Measurements from ENCODE around the gene CALY. TPM values are rescaled to one million over a fixed set of nuclear protein-coding genes. Genes with fewer than 3 reads are reported as not detected.

The CALY gene
- total RNA-seq, 1 experiment from 2014 or later: 0.47 TPM

DNA sequence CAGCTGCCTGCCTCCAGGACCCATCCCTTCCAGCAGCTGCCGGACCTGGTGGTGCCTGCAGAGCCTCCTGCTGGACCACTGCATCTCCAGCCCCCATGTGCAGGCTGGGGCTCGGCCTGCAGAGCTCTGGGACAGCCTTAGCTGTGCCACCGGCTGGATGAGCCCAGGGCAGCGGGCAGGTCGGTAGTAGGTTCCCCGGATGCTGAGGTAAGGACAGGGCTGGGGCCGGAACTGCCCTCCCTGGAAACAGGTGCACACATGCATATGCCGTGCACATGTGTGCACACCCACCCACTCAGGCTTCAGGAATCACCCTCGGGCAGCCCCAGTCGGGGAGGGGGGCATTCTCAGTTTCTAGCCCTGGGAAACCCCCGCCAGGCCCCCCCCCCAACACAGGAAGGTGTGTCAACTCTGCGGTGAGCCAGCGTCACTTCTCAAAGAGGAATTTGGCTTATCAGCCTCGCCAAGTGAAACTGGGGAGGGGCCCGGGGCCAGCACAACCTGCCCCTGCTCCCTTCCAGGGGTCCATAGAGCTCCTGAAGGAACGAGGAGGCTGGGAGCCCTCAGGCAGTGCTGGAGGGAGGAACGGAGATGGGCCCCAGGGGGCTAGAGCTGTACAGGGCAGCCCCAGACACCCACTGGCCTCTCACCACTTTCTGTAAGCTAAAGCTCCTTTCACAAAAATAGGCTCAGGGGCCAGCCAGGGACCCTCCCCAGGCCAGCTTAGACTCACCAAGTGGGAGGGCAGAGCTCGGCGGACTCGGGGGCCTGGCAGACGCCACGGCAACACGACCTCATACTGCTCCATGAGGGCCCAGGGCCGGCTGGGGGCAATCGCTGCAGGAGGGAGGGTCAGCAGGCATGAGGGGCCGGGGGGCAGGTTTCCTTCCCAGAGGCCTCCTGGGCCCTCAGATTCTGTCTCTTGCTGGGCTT is 61.7 kb downstream of the CALY start (continued):
- TF ChIP-seq, protein P1, sequence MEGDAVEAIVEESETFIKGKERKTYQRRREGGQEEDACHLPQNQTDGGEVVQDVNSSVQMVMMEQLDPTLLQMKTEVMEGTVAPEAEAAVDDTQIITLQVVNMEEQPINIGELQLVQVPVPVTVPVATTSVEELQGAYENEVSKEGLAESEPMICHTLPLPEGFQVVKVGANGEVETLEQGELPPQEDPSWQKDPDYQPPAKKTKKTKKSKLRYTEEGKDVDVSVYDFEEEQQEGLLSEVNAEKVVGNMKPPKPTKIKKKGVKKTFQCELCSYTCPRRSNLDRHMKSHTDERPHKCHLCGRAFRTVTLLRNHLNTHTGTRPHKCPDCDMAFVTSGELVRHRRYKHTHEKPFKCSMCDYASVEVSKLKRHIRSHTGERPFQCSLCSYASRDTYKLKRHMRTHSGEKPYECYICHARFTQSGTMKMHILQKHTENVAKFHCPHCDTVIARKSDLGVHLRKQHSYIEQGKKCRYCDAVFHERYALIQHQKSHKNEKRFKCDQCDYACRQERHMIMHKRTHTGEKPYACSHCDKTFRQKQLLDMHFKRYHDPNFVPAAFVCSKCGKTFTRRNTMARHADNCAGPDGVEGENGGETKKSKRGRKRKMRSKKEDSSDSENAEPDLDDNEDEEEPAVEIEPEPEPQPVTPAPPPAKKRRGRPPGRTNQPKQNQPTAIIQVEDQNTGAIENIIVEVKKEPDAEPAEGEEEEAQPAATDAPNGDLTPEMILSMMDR (IDR thresholded peaks at IDR 0.05 in 2 of 3, conservative IDR thresholded peaks at IDR 0.05 in 1 of 3; ENCODE audit: borderline replicate concordance in 1 of 3, insufficient read depth in 1 of 3, low read depth in 2 of 3, low read length in 2 of 3): no peak
- no peak for TF ChIP-seq ELF1 (IDR thresholded peaks at IDR 0.05; ENCODE audit: borderline replicate concordance, low read depth)
- TF ChIP-seq CEBPB (IDR thresholded peaks at IDR 0.05; ENCODE audit: low read depth): no peak
- TF ChIP-seq EGR1 (IDR thresholded peaks at IDR 0.05; ENCODE audit: low read depth): no peak
- no peak for TF ChIP-seq YY1 (IDR thresholded peaks at IDR 0.05; ENCODE audit: extremely low read depth, insufficient replicate concordance, low read depth, low read length)
- TF ChIP-seq EZH2 (IDR thresholded peaks at IDR 0.05): no peak
- no peak for TF ChIP-seq ZFX (IDR thresholded peaks at IDR 0.05)
- no peak for TF ChIP-seq SIN3A (IDR thresholded peaks at IDR 0.05; ENCODE audit: low read depth)
- no peak for TF ChIP-seq SP1 (IDR thresholded peaks at IDR 0.05; ENCODE audit: low read depth)
- TF ChIP-seq RAD21 (IDR thresholded peaks at IDR 0.05; ENCODE audit: low read depth): no peak
- no peak for TF ChIP-seq POLR2AphosphoS5 (IDR thresholded peaks at IDR 0.05; ENCODE audit: low read depth, low read length)

Small RNAs within 50 kb of the gene (microRNA-seq; reads per million reads assigned to microRNA genes)
- gene MIR3944 (ENCODE audit: borderline number of aligned reads): 2.8 reads per million

Other genes with a start within 250 kb of the CALY start
- gene ADGRA1, start 249.0 kb downstream of the CALY start, total RNA-seq (2021; ENCODE audit: unreplicated experiment): not detected
- 3.6 TPM for gene KNDC1, start 176.7 kb downstream of the CALY start, total RNA-seq (2021; ENCODE audit: unreplicated experiment)
- gene UTF1, start 106.7 kb downstream of the CALY start, total RNA-seq (2021; ENCODE audit: unreplicated experiment): not detected
- not detected for gene VENTX, start 99.0 kb downstream of the CALY start, total RNA-seq (2021; ENCODE audit: unreplicated experiment)
- gene ADAM8, start 60.0 kb downstream of the CALY start, total RNA-seq (2021; ENCODE audit: unreplicated experiment): 4.1 TPM
- gene TUBGCP2, start 28.0 kb downstream of the CALY start, total RNA-seq (2021; ENCODE audit: unreplicated experiment): 35.4 TPM
- gene ZNF511, start 28.0 kb downstream of the CALY start, total RNA-seq (2021; ENCODE audit: unreplicated experiment): 49.0 TPM
- gene PRAP1, start 10.5 kb upstream of the CALY start, total RNA-seq (2021; ENCODE audit: unreplicated experiment): not detected
- gene FUOM, start 21.1 kb upstream of the CALY start, total RNA-seq (2021; ENCODE audit: unreplicated experiment): 21.5 TPM
- gene ECHS1, start 36.5 kb upstream of the CALY start, total RNA-seq (2021; ENCODE audit: unreplicated experiment): 58.0 TPM
- 3.5 TPM for gene PAOX, start 42.4 kb upstream of the CALY start, total RNA-seq (2021; ENCODE audit: unreplicated experiment)
- 23.1 TPM for gene MTG1, start 57.3 kb upstream of the CALY start, total RNA-seq (2021; ENCODE audit: unreplicated experiment)
- gene SPRN, start 87.7 kb upstream of the CALY start, total RNA-seq (2021; ENCODE audit: unreplicated experiment): not detected
- gene SCART1, start 117.0 kb upstream of the CALY start, total RNA-seq (2021; ENCODE audit: unreplicated experiment): 3.7 TPM
- 1.5 TPM for gene CYP2E1, start 190.5 kb upstream of the CALY start, total RNA-seq (2021; ENCODE audit: unreplicated experiment)
- gene SYCE1, start 228.7 kb upstream of the CALY start, total RNA-seq (2021; ENCODE audit: unreplicated experiment): not detected

All from HCT116 (cell line).